Fibroblast of skin of back (primary cell): Measurements from ENCODE around the gene LMO2. TPM values are rescaled to one million over a fixed set of nuclear protein-coding genes. Genes with fewer than 3 reads are reported as not detected.
"Not testable (repeated sequence)": the region's sequence is repeated elsewhere in the genome, so short reads cannot be mapped to it uniquely, and the experiment has no call there.

Experiments used
- DNase-seq: peaks from one replicate; pipeline ENCODE4 v3.0.0-alpha.2; 2013
- polyA plus RNA-seq, 2 experiments: library from polyadenylated mRNA; unstranded; fragments of 120-200 nt; gene quantifications; one replicate each; pipeline ENCODE4 v1.2.1, GENCODE V29; 2013; ENCODE audit not compliant: insufficient read length in 2 of 2

The LMO2 gene
- 1.2 TPM for polyA plus RNA-seq (2013, experiment 1 of 2; ENCODE audit: insufficient read length)
- 0.22 TPM for polyA plus RNA-seq (2013, experiment 2 of 2; ENCODE audit: insufficient read length)

DNA sequence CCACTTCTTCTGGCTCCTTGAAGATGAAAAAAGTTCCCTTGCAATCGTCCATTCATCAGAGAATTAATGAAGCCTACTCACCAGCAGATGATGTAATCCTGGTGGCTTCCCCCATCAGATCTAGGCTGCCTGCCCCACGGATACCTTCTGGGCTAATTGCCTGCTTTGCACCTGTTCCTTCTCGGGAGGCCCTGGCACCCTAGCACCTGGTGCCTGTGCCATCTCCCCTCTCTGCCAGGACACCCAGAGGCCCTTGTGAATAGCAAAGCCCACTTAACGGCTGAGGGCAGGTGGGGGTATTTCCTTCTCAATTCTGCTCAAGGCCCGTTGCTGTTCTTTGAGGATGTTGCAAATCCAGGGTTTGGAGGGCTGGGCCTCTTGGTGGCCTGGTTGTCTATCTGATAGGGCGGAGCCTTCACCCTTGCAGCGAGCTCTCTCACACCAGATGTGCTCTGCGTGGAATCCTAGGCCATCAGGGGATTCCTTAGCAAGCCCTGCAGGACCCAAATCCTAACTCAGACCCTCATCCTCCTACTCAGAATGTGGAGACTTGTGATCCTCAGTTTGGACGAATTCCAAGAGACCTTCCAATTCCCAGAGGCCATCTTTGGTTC, at the start of gene LMO2:
TSS of gene LMO2 (minus strand) at position 363 of the 614 bp plus-strand sequence. CDS start 22,360 bp downstream, outside the sequence.
- DNase-seq: no peak

GRCh38 chr11:33940538-33940815, 48.6 kb upstream of the LMO2 start:
- no peak for DNase-seq

GRCh38 chr11:33936725-33937604, 45.1 kb upstream of the LMO2 start:
- DNase-seq: peak; percentile 64

DNA sequence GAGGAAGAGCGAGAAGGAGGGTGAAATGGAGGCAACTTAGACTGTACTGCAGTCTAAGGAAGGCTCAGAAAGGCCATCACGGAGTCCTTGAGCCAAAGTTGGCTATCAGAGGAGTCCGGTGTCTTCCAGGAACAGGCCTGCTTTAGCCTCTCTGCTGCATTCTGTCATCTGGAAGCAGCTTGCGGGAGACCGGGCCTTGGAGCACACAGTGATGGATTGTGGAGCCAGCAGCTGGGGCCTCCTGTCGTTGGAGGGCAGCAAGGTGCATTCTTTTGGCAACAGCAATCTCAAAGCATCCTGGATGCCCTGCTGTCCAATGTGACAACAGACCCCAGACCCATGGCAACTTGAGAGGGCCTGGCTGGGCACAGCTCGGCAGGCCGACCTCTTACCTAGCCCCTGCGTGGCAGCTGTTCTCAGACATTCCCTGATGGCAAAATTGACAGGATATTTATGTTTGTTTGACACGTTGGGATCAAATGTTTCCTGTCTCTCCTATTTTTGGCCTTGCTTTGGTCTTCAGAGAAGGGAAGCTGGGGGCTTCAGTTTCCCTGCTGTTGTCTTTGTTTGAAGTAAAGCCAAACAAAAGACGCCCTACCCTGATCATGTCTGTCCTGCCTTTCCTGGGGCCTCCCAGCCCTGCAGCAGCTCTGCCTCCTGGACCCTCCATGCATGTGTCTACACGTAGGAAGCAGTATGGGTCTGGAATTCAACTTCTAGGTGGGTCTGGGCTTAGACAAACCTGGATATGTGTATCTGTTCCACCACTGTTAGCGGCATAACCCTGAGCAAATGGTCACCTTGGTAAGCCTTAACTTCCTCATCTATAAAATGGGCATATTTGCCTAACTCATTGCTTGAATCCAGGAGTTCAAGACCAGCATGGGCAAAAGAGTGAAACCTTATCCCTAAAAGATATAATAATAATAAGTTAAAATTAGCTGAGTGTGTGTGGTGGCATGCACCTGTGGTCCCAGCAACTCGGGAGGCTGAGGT, 43.9 kb upstream of the LMO2 start:
- DNase-seq: no peak

DNA sequence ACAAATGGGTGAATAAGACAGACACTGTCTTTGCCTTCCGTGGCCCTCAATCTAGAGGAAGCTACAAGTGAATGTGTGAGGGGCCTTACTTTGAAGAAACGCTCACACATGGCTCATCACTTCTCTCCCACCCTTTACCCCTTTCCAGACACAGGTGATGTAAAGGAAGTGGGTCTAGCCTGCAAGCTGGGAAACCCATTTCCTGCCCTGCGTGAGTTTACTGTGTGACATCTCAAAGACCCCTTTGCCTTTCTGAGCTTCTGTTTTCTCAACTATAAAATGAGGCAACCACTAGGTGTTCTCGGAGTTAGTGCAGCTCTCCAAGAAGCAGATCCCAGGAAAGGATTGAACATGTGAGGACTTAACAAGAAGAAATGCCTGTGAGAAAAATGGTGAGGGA, 43.1 kb upstream of the LMO2 start:
- DNase-seq: no peak

GRCh38 chr11:33934450-33934849, 42.6 kb upstream of the LMO2 start:
- DNase-seq: no peak

DNA sequence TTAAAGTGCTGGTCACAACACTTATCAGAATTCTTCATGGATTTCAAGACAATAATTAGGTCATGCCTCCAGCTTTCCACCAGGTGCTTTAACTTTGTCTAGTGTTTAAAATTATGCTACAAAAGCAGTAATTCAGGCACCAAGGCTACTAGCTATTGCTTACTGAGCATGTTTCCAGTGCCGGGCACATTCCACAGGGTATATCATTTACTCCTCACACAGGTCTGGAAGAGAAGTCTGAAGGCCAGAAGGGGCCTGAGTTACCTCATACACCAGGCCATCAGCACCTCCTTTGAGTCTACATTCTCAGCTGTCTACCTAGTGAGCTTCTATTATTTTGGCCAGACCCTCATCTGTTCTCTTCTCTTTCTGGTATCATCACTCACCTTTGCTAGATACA, 41.7 kb upstream of the LMO2 start:
- DNase-seq: no peak

DNA sequence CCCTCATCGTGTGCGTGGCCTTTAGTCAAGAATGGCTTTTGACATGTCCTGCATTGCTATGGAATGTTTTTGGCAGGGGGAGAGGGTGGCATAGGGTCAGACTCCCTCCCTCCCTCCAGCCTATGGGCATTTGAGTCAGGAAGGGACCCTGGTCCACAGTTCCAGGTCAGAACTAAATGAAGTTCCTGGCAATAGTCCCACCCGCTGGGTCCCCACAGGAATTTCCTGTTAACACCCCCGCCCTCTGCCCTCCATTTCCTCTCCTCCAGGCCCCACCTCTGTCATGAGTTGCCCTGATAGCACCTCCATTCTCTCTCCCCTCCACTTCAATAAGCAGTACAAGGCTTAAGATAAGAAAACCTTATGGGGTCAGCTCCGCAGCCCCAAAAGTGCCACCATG, 40.8 kb upstream of the LMO2 start:
- no peak for DNase-seq

GRCh38 chr11:33931739-33932366, 40.0 kb upstream of the LMO2 start:
- DNase-seq: not testable (repeated sequence)

DNA sequence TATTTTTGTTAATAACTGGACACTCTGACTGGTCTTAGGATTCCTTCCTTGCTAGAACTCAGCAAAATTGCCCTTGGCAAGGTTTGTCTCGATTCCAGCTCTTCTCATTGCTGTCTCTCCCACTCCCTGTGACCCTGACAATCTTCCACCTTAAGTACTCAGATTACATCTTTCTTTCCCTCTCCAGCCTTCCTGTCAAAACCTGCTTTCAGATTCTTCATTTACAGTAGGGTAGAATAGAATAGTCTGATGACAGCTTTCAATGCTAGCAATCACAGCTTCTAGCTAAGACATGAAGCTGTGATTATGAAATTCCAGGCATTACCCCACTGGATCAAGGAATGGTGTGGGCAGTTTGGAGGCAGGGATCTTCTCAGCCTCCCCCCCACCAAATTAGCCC, 39.2 kb upstream of the LMO2 start:
- DNase-seq: no peak

DNA sequence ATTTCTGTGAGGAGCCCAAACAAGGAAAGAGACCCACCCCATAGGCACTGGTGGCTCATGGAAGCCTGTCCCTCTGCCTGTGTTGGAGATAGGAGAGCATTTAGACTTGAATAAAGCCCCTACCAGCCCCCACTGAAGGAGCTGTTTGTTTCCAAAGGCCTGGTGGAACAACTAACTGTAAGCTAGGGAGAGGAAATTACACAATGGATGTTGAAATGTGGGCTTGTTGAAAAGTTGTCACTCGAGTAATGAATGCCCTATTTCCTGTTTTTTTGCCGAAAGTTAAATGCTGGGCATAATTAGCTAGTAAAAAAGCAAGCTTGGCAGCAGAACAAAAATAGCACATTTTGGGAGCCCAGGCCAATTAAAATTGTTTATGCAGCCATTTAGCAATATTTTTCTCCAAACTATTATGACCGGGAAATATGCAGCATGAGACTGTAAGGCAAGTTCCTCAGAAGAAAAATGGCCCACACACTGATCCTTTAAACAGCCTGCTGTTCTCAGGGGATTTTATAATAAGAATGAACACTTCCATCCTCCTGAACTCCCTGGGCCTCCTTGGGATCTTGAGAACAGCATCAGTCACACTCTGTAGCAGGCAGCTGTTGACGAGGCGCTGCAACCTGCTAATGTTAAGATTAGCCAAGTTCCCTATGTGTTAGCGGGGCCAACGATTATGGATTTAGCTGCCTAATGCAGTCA, 38.6 kb upstream of the LMO2 start:
- no peak for DNase-seq

- no peak for DNase-seq
These were observed 36.7 kb upstream of the LMO2 start for GRCh38 chr11:33928564-33928963.

DNA sequence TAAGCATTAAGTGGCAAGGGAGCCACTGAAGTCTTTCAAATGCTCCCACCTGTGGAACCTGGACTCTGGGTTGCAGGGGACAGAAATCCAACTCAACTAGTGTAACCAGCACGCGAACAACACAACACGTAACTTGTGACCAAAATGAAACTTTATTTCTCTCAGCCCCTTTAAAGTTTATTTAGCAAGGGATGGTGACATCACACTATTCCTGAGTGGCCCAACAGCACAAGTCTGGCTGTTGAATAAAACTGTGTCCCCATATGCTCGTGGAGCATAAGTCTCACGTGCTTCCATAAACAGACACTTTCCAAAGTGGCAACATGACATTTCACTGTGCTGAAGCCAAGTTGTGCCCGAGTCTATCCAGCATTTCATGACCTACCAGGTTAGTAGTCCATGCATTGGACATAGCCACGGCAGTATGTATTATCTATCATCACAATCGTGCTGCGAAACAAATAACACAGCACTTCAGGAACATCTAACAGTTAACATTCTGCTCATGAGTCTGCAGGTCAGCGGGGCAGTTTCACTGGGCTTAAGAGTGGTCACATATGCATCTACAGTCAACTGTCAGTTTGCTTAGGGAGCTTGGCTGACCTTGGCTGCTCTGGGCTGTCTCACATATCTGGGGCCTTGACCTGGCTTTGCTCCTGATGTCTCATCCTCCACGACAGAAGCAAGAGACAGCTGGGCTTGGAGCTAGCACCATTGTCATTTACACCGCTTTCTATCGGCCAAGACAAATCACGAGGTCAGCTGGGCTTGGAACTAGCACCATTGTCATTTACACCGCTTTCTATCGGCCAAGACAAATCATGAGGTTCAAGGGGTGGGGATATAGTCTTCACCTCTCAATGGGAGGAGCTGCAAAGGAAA, 35.0 kb upstream of the LMO2 start:
- no peak for DNase-seq

DNA sequence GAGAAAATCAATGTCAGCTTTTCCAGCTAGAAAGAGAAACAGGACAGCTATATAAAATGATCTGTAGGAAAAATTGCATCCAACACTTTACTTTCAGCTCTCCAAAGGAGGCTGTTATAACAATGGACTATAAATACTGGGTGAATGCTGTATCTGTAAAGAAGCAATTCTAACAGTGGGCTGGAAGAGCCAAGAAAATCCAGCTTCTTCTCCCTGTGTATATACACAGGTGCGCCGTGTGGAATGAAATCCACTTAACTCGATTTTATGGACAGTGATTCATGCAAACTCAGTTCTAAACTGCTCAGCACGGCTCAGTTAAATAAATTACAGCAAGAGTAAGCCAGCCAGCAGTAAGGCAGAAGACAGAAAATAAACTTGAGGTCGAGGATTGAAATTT, 32.5 kb upstream of the LMO2 start:
- no peak for DNase-seq

- DNase-seq: no peak
These were observed 31.8 kb upstream of the LMO2 start for GRCh38 chr11:33923626-33924025.

GRCh38 chr11:33920838-33921613, 29.1 kb upstream of the LMO2 start:
- peak; percentile 40 for DNase-seq

DNA sequence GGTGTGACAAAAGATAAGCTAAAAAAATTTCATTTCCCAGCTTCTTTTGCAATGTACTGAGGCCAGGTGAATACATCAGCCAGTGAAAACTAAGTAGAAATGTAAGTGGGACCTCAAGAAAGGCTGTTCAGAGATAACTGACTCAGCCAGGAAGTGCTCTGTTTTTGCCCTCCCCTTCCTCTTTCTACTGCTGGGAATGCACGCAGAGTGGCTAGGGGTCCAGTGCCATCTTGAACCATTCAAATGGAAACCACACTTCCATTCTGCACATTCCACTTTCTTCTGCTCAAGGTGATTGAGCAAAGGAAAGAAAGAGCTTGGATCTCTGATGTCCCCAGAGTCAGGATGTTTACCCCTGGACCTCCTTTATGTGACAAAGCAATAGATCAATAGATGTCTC, 27.8 kb upstream of the LMO2 start:
- DNase-seq: no peak

- DNase-seq: not testable (repeated sequence)
These were observed 25.5 kb upstream of the LMO2 start for GRCh38 chr11:33917402-33917801.

DNA sequence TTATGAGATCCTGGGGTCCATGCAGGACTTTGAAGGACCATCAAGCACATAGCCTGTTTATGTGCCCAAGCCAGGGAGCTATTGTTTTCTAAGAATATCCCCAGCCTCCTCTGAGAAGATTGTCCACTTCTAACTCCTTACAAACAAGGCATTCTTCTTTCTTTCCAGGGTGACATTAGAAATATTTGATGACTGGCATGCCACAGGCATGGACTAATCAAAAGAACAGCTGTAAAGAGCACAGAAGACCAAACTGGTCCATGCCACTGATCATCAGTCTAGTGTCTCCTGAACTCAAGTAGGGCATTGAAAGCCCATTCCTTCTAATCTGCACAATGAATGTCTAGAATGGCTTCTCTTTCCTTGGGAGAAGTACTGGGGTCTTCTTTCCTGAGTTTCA, 24.9 kb upstream of the LMO2 start:
- DNase-seq: no peak

DNA sequence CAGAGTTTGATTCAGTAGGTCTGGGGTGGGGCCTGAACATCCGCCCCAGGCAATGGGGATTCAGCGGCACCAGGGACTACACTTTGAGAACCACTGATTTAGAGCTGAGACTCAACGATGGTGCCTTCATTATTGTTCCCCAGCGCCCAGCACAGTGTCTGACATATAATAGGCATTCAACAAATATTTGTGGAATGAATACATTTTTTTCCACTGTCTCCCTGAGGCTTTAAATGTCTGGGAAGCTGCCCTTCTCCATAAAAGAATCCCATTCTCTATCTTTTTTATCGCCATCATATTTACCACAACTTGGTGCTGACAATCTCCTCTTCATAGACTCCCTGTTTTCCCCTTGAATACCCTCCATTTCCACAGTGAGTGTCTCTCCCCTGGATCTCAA, 23.6 kb upstream of the LMO2 start:
- peak; percentile 41 for DNase-seq
